Bronchial epithelial cell (primary cell): ENCODE measurements around the gene SPINK13. TPM values are rescaled to one million over a fixed set of nuclear protein-coding genes. Genes with fewer than 3 reads are reported as not detected.
"Not testable (repeated sequence)": the region's sequence is repeated elsewhere in the genome, so short reads cannot be mapped to it uniquely, and the experiment has no call there.

Experiments
- DNase-seq: peaks from one replicate; pipeline ENCODE4 v3.0.0-alpha.2; 2010; ENCODE audit warnings: low read depth
- FAIRE-seq: peaks from 2 replicates; lab custom pipeline; 2011; peaks lifted over from hg19 to GRCh38; lab: Jason Lieb, UNC
- H3K27me3 ChIP-seq: 2 replicates; pipeline ENCODE4 v1.5.1; 2011; ENCODE audit warnings: low read length; ENCODE audit not compliant: control insufficient read depth, insufficient read depth
- H3K36me3 ChIP-seq: 2 replicates; pipeline ENCODE4 v1.5.1; 2011; ENCODE audit warnings: low read length; ENCODE audit not compliant: control insufficient read depth, insufficient read depth
- H3K4me3 ChIP-seq: 2 replicates; pipeline ENCODE4 v1.5.1; 2011; ENCODE audit warnings: mild to moderate bottlenecking, low read depth, low read length, control low read depth
- CTCF ChIP-seq: IDR thresholded peaks from 2 replicates; pipeline ENCODE4 v1.5.1; 2011; ENCODE audit warnings: mild to moderate bottlenecking, moderate library complexity, low read length, control low read depth, inconsistent platforms; ENCODE audit not compliant: insufficient read depth, severe bottlenecking
- total RNA-seq: library from RNA; depleted of rRNA; stranded (reverse); fragments of >200 nt; gene quantifications from 2 replicates; pipeline ENCODE4 v1.2.1, GENCODE V29; 2014

The SPINK13 gene
- total RNA-seq, 1 donor from 2014 or later, result not detected

- DNase-seq (no peak), FAIRE-seq (no peak)
- no peaks in the 10 kb centered on the region for H3K27me3 ChIP-seq
- H3K36me3 ChIP-seq, result no peaks in the 10 kb centered on the region
- H3K4me3 ChIP-seq, result no peak overlapping the region
- no peak for TF ChIP-seq CTCF
Measured at GRCh38 chr5:148261221-148261620, 7.4 kb upstream of the SPINK13 start.

- Histone ChIP-seq H3K36me3 (no peaks in the 10 kb centered on the region), H3K4me3 (no peak overlapping the region), H3K27me3 (no peaks in the 10 kb centered on the region)
- DNase-seq (no peak), FAIRE-seq (no peak)
- no peak for TF ChIP-seq CTCF
Measured at GRCh38 chr5:148267962-148268361, 632 bp upstream of the SPINK13 start.

GRCh38 chr5:148275129-148275528 lies 6.5 kb downstream of the SPINK13 start:
- FAIRE-seq, H3K4me3 ChIP-seq, H3K36me3 ChIP-seq, DNase-seq, H3K27me3 ChIP-seq: not testable (repeated sequence)

- H3K36me3 ChIP-seq, H3K27me3 ChIP-seq, FAIRE-seq, DNase-seq, H3K4me3 ChIP-seq: not testable (repeated sequence)
Measured at GRCh38 chr5:148280893-148281292, 12.3 kb downstream of the SPINK13 start.

- H3K27me3 ChIP-seq, FAIRE-seq, H3K4me3 ChIP-seq, DNase-seq, H3K36me3 ChIP-seq: not testable (repeated sequence)
Measured at GRCh38 chr5:148281336-148281735, 12.7 kb downstream of the SPINK13 start.

GRCh38 chr5:148290271-148291195 lies 21.9 kb downstream of the SPINK13 start:
- DNase-seq, result peak; percentile 40
- no peaks in the 10 kb centered on the region for H3K36me3 ChIP-seq
- H3K4me3 ChIP-seq, result no peak overlapping the region
- no peaks in the 10 kb centered on the region for H3K27me3 ChIP-seq
- FAIRE-seq, result no peak
- TF ChIP-seq CTCF, result peak; percentile 60

GRCh38 chr5:148297731-148298130 lies 29.1 kb downstream of the SPINK13 start:
- DNase-seq (peak; percentile 17), FAIRE-seq (no peak)
- H3K4me3 ChIP-seq, result no peak overlapping the region
- TF ChIP-seq CTCF, result no peak
- H3K27me3 ChIP-seq, result no peaks in the 10 kb centered on the region
- no peaks in the 10 kb centered on the region for H3K36me3 ChIP-seq
